ENCODE measurements around the gene STRAP.
"Not testable (repeated sequence)": the region's sequence is repeated elsewhere in the genome, so short reads cannot be mapped to it uniquely, and the experiment has no call there.

The STRAP gene

GRCh38 chr12:15937902-15938301 lies 55.7 kb downstream of the STRAP start:
- Histone ChIP-seq H3K4me1 (ENCODE audit: control insufficient read depth, insufficient read depth, low read length) (no peaks in the 10 kb centered on the region), H3K27ac (ENCODE audit: insufficient read depth, low read depth, low read length, poor library complexity, severe bottlenecking) (no peak overlapping the region), H3K27me3 (ENCODE audit: control insufficient read depth, insufficient read depth, low read length, poor library complexity, severe bottlenecking) (no peaks in the 10 kb centered on the region), H3K9me3 (ENCODE audit: control insufficient read depth, low read length) (no peaks in the 10 kb centered on the region), H3K36me3 (ENCODE audit: control insufficient read depth, insufficient read depth, low read length) (peaks cover 4% of the 10 kb centered on the region), H3K4me3 (ENCODE audit: insufficient read depth, low read depth, low read length) (no peak overlapping the region)

GRCh38 chr12:15939111-15939510 lies 56.9 kb downstream of the STRAP start:
- WGBS, 2 experiments, result 89 to 92% methylated on average over 1 of the region's 1 CpG
- Histone ChIP-seq H3K27ac (ENCODE audit: insufficient read depth, low read depth, low read length, poor library complexity, severe bottlenecking) (no peak overlapping the region), H3K27me3 (ENCODE audit: control insufficient read depth, insufficient read depth, low read length, poor library complexity, severe bottlenecking) (no peaks in the 10 kb centered on the region), H3K4me3 (ENCODE audit: insufficient read depth, low read depth, low read length) (no peak overlapping the region), H3K36me3 (ENCODE audit: control insufficient read depth, insufficient read depth, low read length) (peaks cover 4% of the 10 kb centered on the region), H3K9me3 (ENCODE audit: control insufficient read depth, low read length) (no peaks in the 10 kb centered on the region), H3K4me1 (ENCODE audit: control insufficient read depth, insufficient read depth, low read length) (no peaks in the 10 kb centered on the region)

GRCh38 chr12:15942475-15942874 lies 60.3 kb downstream of the STRAP start:
- no peaks in the 10 kb centered on the region for H3K4me1 ChIP-seq (ENCODE audit: control insufficient read depth, insufficient read depth, low read length)
- 96 to 97% methylated on average over 5 of the region's 5 CpGs for WGBS, 2 experiments
- H3K36me3 ChIP-seq (ENCODE audit: control insufficient read depth, insufficient read depth, low read length), result peaks cover 4% of the 10 kb centered on the region
- no peaks in the 10 kb centered on the region for H3K9me3 ChIP-seq (ENCODE audit: control insufficient read depth, low read length)
- no peak overlapping the region for H3K27ac ChIP-seq (ENCODE audit: insufficient read depth, low read depth, low read length, poor library complexity, severe bottlenecking)
- no peaks in the 10 kb centered on the region for H3K27me3 ChIP-seq (ENCODE audit: control insufficient read depth, insufficient read depth, low read length, poor library complexity, severe bottlenecking)
- H3K4me3 ChIP-seq (ENCODE audit: insufficient read depth, low read depth, low read length), result no peak overlapping the region

GRCh38 chr12:15943519-15943918 lies 61.3 kb downstream of the STRAP start:
- H3K27ac ChIP-seq (ENCODE audit: insufficient read depth, low read depth, low read length, poor library complexity, severe bottlenecking); H3K9me3 ChIP-seq (ENCODE audit: control insufficient read depth, low read length); H3K4me1 ChIP-seq (ENCODE audit: control insufficient read depth, insufficient read depth, low read length); H3K4me3 ChIP-seq (ENCODE audit: insufficient read depth, low read depth, low read length); H3K36me3 ChIP-seq (ENCODE audit: control insufficient read depth, insufficient read depth, low read length); H3K27me3 ChIP-seq (ENCODE audit: control insufficient read depth, insufficient read depth, low read length, poor library complexity, severe bottlenecking): not testable (repeated sequence)
- 81 to 95% methylated on average over 2 to 4 of the region's 5 CpGs for WGBS, 2 experiments

GRCh38 chr12:15948461-15948860 lies 66.3 kb downstream of the STRAP start:
- H3K4me1 ChIP-seq (ENCODE audit: control insufficient read depth, insufficient read depth, low read length); H3K4me3 ChIP-seq (ENCODE audit: insufficient read depth, low read depth, low read length); H3K27ac ChIP-seq (ENCODE audit: insufficient read depth, low read depth, low read length, poor library complexity, severe bottlenecking); H3K9me3 ChIP-seq (ENCODE audit: control insufficient read depth, low read length); H3K27me3 ChIP-seq (ENCODE audit: control insufficient read depth, insufficient read depth, low read length, poor library complexity, severe bottlenecking); H3K36me3 ChIP-seq (ENCODE audit: control insufficient read depth, insufficient read depth, low read length): not testable (repeated sequence)
- WGBS, 2 experiments, result 94 to 97% methylated on average over 10 of the region's 10 CpGs
